Measurements from ENCODE around the gene FBXL3.

- TF ChIP-seq CTCF (IDR thresholded peaks at IDR 0.05) (no peak), EZH2 (IDR thresholded peaks at IDR 0.05) (peak; percentile 26), EZH2phosphoT487 (IDR thresholded peaks at IDR 0.05) (no peak)
These were observed 34.4 kb downstream of the FBXL3 start for GRCh38 chr13:76992548-76993001.

All from neural progenitor cell (in vitro differentiated cells).